Measurements from ENCODE around the gene BICC1. TPM values are rescaled to one million over a fixed set of nuclear protein-coding genes. Genes with fewer than 3 reads are reported as not detected.

The BICC1 gene
- total and polyA plus RNA-seq, 8 donors = 0.29 to 25.0 (median 4.5) TPM

GRCh38 chr10:58731276-58731675 is 218.6 kb downstream of the BICC1 start:
- Histone ChIP-seq H3K27ac (no peak overlapping the region), H3K9me3 (peaks cover 0 to 20% (median 12%) of the 10 kb centered on the region in 4 donors), H3K4me1 (no peaks in the 10 kb centered on the region), H3K27me3 (no peaks in the 10 kb centered on the region), H3K4me3 (no peak overlapping the region), H3K36me3 (no peaks in the 10 kb centered on the region)
- DNase-seq = no peak
- no peak for TF ChIP-seq EP300 (IDR thresholded peaks at IDR 0.05)
- TF ChIP-seq POLR2A (IDR thresholded peaks at IDR 0.05) = no peak
- TF ChIP-seq POLR2AphosphoS5 (IDR thresholded peaks at IDR 0.05) = no peak
- TF ChIP-seq, protein P1, sequence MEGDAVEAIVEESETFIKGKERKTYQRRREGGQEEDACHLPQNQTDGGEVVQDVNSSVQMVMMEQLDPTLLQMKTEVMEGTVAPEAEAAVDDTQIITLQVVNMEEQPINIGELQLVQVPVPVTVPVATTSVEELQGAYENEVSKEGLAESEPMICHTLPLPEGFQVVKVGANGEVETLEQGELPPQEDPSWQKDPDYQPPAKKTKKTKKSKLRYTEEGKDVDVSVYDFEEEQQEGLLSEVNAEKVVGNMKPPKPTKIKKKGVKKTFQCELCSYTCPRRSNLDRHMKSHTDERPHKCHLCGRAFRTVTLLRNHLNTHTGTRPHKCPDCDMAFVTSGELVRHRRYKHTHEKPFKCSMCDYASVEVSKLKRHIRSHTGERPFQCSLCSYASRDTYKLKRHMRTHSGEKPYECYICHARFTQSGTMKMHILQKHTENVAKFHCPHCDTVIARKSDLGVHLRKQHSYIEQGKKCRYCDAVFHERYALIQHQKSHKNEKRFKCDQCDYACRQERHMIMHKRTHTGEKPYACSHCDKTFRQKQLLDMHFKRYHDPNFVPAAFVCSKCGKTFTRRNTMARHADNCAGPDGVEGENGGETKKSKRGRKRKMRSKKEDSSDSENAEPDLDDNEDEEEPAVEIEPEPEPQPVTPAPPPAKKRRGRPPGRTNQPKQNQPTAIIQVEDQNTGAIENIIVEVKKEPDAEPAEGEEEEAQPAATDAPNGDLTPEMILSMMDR (IDR thresholded peaks at IDR 0.05) = no peak
- 87 to 99% (median 92%) methylated on average over 3 of the region's 3 CpGs for WGBS, 5 donors
- intact Hi-C loops (cut with DNase I; ENCODE audit: low total_unique reads) = no loop called here

DNA sequence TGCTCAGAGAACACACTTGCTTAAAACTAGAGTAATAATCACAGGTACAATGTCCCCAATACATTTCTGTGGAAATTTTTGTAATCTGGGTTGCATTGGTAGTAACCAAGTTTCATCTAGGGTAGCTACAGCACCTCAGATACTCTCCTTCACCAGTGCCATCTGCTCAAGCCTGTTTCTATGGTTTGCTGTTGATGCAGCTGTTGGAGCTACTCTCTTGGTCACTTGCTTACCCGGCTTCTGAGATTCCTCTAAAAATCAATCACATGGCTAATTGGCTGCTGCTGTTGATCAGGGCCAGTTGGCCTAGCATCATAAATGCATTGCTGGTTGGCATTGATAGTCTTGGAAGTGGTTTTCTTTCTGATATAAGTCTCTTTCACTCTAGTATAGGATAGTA is 220.8 kb downstream of the BICC1 start:
- 84 to 94% (median 88%) methylated on average over 1 of the region's 1 CpG for WGBS, 5 donors
- no peaks in the 10 kb centered on the region for H3K36me3 ChIP-seq

DNA sequence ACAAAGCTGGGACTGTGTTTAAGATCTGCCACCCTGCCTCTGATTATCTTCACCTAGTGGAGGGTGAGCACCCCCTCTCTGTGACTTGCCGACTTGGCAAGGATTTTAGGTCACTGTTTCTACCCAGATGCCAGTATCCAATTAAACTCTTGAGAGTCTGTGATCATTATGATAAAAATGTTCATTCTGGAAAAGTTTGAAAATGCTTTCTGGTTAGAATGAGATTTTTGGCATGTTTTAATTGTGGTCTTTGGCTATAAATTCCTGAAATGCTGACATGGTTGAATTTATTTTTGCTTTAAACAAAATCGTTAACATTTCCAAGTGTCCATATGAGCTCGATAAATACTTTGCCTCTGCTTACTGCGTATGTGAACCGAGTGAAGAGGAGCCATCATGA is 221.4 kb downstream of the BICC1 start:
- TF ChIP-seq EP300 (IDR thresholded peaks at IDR 0.05) (no peak), POLR2AphosphoS5 (IDR thresholded peaks at IDR 0.05) (no peak), POLR2A (IDR thresholded peaks at IDR 0.05) (no peak)
- TF ChIP-seq, protein P1 (IDR thresholded peaks at IDR 0.05) = no peak
- Histone ChIP-seq H3K36me3 (no peaks in the 10 kb centered on the region), H3K4me3 (no peak overlapping the region), H3K9me3 (peaks cover 0 to 20% (median 12%) of the 10 kb centered on the region in 4 donors), H3K4me1 (no peaks in the 10 kb centered on the region), H3K27ac (no peak overlapping the region), H3K27me3 (no peaks in the 10 kb centered on the region)
- 64 to 79% (median 76%) methylated on average over 5 of the region's 5 CpGs for WGBS, 5 donors
- no peak for DNase-seq
- intact Hi-C loops (cut with DNase I; ENCODE audit: low total_unique reads) = no loop called here

More for the DNA sequence above, 220.8 kb downstream of the BICC1 start:
- intact Hi-C loops (cut with DNase I; ENCODE audit: low total_unique reads) = no loop called here
- Histone ChIP-seq H3K4me1 (no peaks in the 10 kb centered on the region), H3K27ac (no peak overlapping the region), H3K4me3 (no peak overlapping the region), H3K9me3 (peaks cover 0 to 20% (median 12%) of the 10 kb centered on the region in 4 donors), H3K27me3 (no peaks in the 10 kb centered on the region)
- DNase-seq = no peak
- TF ChIP-seq, protein P1 (IDR thresholded peaks at IDR 0.05) = no peak
- TF ChIP-seq POLR2AphosphoS5 (IDR thresholded peaks at IDR 0.05) (no peak), EP300 (IDR thresholded peaks at IDR 0.05) (no peak), POLR2A (IDR thresholded peaks at IDR 0.05) (no peak)

GRCh38 chr10:58734664-58735063 is 222.0 kb downstream of the BICC1 start:
- H3K4me1 ChIP-seq = no peaks in the 10 kb centered on the region
- H3K36me3 ChIP-seq = no peaks in the 10 kb centered on the region
- H3K9me3 ChIP-seq = peaks cover 0 to 20% (median 12%) of the 10 kb centered on the region in 4 donors
- no peaks in the 10 kb centered on the region for H3K27me3 ChIP-seq
- intact Hi-C loops (cut with DNase I; ENCODE audit: low total_unique reads) = no loop called here
- no peak for DNase-seq
- H3K27ac ChIP-seq = no peak overlapping the region
- TF ChIP-seq, protein P1 (IDR thresholded peaks at IDR 0.05) = no peak
- no peak overlapping the region for H3K4me3 ChIP-seq
